Vagina (tissue), 2 donors: ENCODE measurements around the gene OR2T2. TPM values are rescaled to one million over a fixed set of nuclear protein-coding genes. Genes with fewer than 3 reads are reported as not detected.
"Not testable (repeated sequence)": the region's sequence is repeated elsewhere in the genome, so short reads cannot be mapped to it uniquely, and the experiment has no call there.

Experiments used
- DNase-seq, 2 donors: peaks; one replicate each; pipeline ENCODE4 v3.0.0-alpha.2; 2017; ENCODE audit errors: extremely low spot score in 2 of 2
- H3K27ac ChIP-seq: fragments of 200-600 bp; sonication (generic); one replicate; pipeline ENCODE4 v1.5.1; 2019
- H3K27me3 ChIP-seq: fragments of 200-600 bp; sonication (generic); one replicate; pipeline ENCODE4 v1.5.1; 2019
- H3K36me3 ChIP-seq, 2 donors: fragments of 200-600 bp; sonication (generic); one replicate each; pipeline ENCODE4 v1.5.1; 2017 to 2019
- H3K4me1 ChIP-seq: fragments of 200-600 bp; sonication (generic); one replicate; pipeline ENCODE4 v1.5.1; 2019
- H3K4me3 ChIP-seq, 2 donors: fragments of 200-600 bp; sonication (generic); 1 replicate in 1 of 2; 2 replicates in 1 of 2; pipeline ENCODE4 v1.5.1; 2016 to 2019
- H3K9me3 ChIP-seq: fragments of 200-600 bp; sonication (generic); one replicate; pipeline ENCODE4 v1.5.1; 2019
- CTCF ChIP-seq, 3 experiments: fragments of 450-650 bp in 2 of 3; fragments of 200-600 bp in 1 of 3; sonication (generic) in 1 of 3; IDR thresholded peaks; one replicate each; pipeline ENCODE4 v1.5.1; 2017 to 2019; ENCODE audit warnings: antibody characterized with exemption in 3 of 3, mild to moderate bottlenecking in 2 of 3, moderate library complexity in 2 of 3
- POLR2A ChIP-seq, 2 donors: fragments of 450-650 bp; IDR thresholded peaks; one replicate each; pipeline ENCODE4 v1.6.1; 2017; ENCODE audit warnings: antibody characterized with exemption in 2 of 2, mild to moderate bottlenecking in 2 of 2, moderate library complexity in 2 of 2
- POLR2AphosphoS5 ChIP-seq, 2 donors: sonication (generic); formaldehyde crosslinking; IDR thresholded peaks; one replicate each; pipeline ENCODE4 v1.9.0; 2017; ENCODE audit warnings: antibody characterized with exemption in 2 of 2, mild to moderate bottlenecking in 2 of 2, low read depth in 1 of 2; ENCODE audit not compliant: insufficient read depth in 1 of 2
- intact Hi-C: fragments of 100-400 bp; cut with DNase I; formaldehyde crosslinking; loops from one replicate; pipeline ENCODE4 v1.15.1; 2023
- total RNA-seq: library from RNA; depleted of rRNA; stranded (reverse); fragments of >200 nt; gene quantifications from one replicate; pipeline ENCODE4 v1.2.3, GENCODE V29; 2016

Gene OR2T2
- total RNA-seq, 1 donor from 2014 or later = not detected

DNA sequence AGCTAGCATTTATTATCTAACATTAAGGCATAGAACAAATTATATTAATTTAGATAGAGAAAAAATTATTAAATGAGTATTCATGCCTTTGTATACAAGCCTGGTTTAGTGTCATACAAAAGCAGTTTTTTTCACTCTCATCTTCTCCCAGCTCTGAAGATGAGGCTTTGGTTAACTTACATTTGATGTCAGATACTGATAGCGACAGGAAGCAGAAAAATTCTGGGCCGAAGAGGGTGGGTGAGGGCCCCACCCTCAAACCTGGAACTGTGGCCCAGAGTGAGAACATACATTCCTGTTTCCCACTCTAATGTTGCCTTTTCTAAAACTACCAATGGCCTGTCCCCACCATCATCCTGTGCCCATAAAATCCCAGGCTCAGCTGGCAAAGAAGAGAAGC, 27.6 kb upstream of the OR2T2 start:
- Histone ChIP-seq H3K4me1 (no peaks in the 10 kb centered on the region), H3K27ac (no peak overlapping the region), H3K36me3 (no peaks in the 10 kb centered on the region), H3K4me3 (no peak overlapping the region), H3K9me3 (no peaks in the 10 kb centered on the region), H3K27me3 (no peaks in the 10 kb centered on the region)
- DNase-seq = no peak
- no peak for TF ChIP-seq CTCF (IDR thresholded peaks at IDR 0.05)
- TF ChIP-seq POLR2AphosphoS5 (IDR thresholded peaks at IDR 0.05; ENCODE audit: insufficient read depth in 1 of 2, low read depth in 1 of 2) = no peak
- TF ChIP-seq POLR2A (IDR thresholded peaks at IDR 0.05) = no peak
- intact Hi-C loops = no loop called here

DNA sequence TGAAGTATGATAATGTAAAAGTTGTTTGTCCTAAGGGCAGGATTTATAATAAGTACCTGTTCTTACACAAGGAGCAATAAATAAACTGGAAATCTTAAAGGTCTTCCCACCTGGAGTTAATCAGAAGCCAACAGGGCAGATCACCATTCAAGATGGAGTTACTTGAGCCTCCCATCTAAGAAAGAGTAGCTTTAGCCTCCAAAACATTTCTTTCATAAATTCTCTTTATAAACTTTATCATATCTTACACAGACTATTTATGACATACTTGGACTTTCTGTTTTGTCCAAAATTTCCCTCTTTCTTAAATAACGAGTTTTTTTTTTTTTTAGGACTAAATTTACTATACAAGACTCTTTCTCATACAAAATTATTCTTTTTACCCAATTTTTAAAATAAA, 24.1 kb upstream of the OR2T2 start:
- intact Hi-C loops = no loop called here
- Histone ChIP-seq H3K27ac (no peak overlapping the region), H3K27me3 (no peaks in the 10 kb centered on the region), H3K4me3 (no peak overlapping the region), H3K36me3 (no peaks in the 10 kb centered on the region), H3K4me1 (no peaks in the 10 kb centered on the region), H3K9me3 (no peaks in the 10 kb centered on the region)
- DNase-seq = no peak
- no peak for TF ChIP-seq CTCF (IDR thresholded peaks at IDR 0.05)
- no peak for TF ChIP-seq POLR2AphosphoS5 (IDR thresholded peaks at IDR 0.05; ENCODE audit: insufficient read depth in 1 of 2, low read depth in 1 of 2)
- TF ChIP-seq POLR2A (IDR thresholded peaks at IDR 0.05) = no peak

- H3K27ac ChIP-seq, H3K36me3 ChIP-seq, H3K4me1 ChIP-seq, H3K4me3 ChIP-seq, DNase-seq, intact Hi-C loops, H3K27me3 ChIP-seq, H3K9me3 ChIP-seq: not testable (repeated sequence)
Observed at GRCh38 chr1:248427526-248428191, 17.8 kb upstream of the OR2T2 start.

GRCh38 chr1:248428192-248428533, 17.3 kb upstream of the OR2T2 start:
- H3K36me3 ChIP-seq, H3K4me3 ChIP-seq, H3K27me3 ChIP-seq, H3K27ac ChIP-seq, intact Hi-C loops, DNase-seq, H3K4me1 ChIP-seq, H3K9me3 ChIP-seq: not testable (repeated sequence)

GRCh38 chr1:248431683-248432082, 13.8 kb upstream of the OR2T2 start:
- H3K4me1 ChIP-seq, H3K27me3 ChIP-seq, H3K36me3 ChIP-seq, H3K4me3 ChIP-seq, H3K9me3 ChIP-seq, H3K27ac ChIP-seq, DNase-seq, intact Hi-C loops: not testable (repeated sequence)

DNA sequence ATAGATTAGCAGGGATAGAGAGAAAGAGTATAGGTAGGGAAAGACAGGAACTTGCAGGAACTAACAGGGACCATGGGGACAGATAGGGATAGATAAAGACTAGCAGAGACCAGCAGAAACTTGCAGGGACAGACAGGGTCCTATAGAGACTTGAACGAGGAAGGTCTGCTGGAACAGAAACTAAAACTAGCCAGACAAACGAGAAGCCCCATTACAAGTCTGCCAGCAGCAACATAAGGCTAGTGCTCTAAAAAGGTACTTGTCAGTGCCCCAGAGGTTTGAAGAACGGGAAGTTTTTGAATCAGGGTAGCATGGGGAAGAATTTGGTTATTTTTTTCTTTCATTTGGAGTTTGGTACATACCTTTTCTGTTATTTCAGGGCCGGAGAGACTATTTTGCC, 13.2 kb upstream of the OR2T2 start:
- H3K36me3 ChIP-seq, H3K4me1 ChIP-seq, H3K27me3 ChIP-seq, intact Hi-C loops, H3K27ac ChIP-seq, DNase-seq, H3K9me3 ChIP-seq, H3K4me3 ChIP-seq: not testable (repeated sequence)

GRCh38 chr1:248433811-248434415, 11.5 kb upstream of the OR2T2 start:
- H3K27me3 ChIP-seq, DNase-seq, intact Hi-C loops, H3K4me1 ChIP-seq, H3K27ac ChIP-seq, H3K9me3 ChIP-seq, H3K4me3 ChIP-seq, H3K36me3 ChIP-seq: not testable (repeated sequence)

DNA sequence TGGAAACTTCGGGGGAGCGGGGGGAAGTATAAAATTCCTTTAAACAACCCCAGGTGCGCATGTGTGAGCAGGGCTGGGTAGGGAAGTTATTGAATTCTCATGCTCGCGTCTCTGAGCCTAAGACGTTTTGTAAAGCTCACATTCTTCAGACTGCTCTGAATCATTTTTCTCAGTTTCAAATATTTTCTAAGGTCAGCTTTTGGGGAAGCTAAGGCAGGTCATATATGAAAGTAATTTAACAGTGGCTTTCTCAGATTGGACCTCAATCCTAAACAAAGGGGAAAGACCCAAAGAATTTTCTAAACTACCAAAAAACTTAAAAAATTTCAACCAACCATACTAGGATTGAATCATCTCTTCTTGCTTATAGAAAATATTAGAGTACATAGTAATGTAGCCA, 10.5 kb upstream of the OR2T2 start:
- H3K4me3 ChIP-seq, H3K4me1 ChIP-seq, DNase-seq, H3K27me3 ChIP-seq, intact Hi-C loops, H3K27ac ChIP-seq, H3K36me3 ChIP-seq, H3K9me3 ChIP-seq: not testable (repeated sequence)

GRCh38 chr1:248436303-248436702, 9.1 kb upstream of the OR2T2 start:
- DNase-seq, intact Hi-C loops, H3K4me1 ChIP-seq, H3K4me3 ChIP-seq, H3K36me3 ChIP-seq, H3K27ac ChIP-seq, H3K27me3 ChIP-seq, H3K9me3 ChIP-seq: not testable (repeated sequence)

GRCh38 chr1:248438668-248439067, 6.8 kb upstream of the OR2T2 start:
- H3K9me3 ChIP-seq, H3K27me3 ChIP-seq, H3K36me3 ChIP-seq, intact Hi-C loops, H3K4me3 ChIP-seq, H3K4me1 ChIP-seq, H3K27ac ChIP-seq, DNase-seq: not testable (repeated sequence)

- H3K4me1 ChIP-seq, intact Hi-C loops, H3K27ac ChIP-seq, H3K27me3 ChIP-seq, H3K4me3 ChIP-seq, H3K9me3 ChIP-seq, DNase-seq, H3K36me3 ChIP-seq: not testable (repeated sequence)
Observed at GRCh38 chr1:248439283-248439682, 6.2 kb upstream of the OR2T2 start.
